ENCODE measurements around the gene MYO1E. TPM values are rescaled to one million over a fixed set of nuclear protein-coding genes. Genes with fewer than 3 reads are reported as not detected.
A peak's percentile ranks its signal among the peaks of the same experiment; 100 is the strongest.

MYO1E gene
- total and polyA plus RNA-seq, 8 donors, result 31.4 to 101 (median 39.9) TPM

GRCh38 chr15:59205839-59206622 is 166.6 kb downstream of the MYO1E start:
- intact Hi-C loops (cut with DNase I), result no loop called here
- H3K9me3 ChIP-seq, result no peaks in the 10 kb centered on the region
- ATAC-seq, result no peak

GRCh38 chr15:59203657-59204056 is 169.0 kb downstream of the MYO1E start:
- Histone ChIP-seq H3K36me3 (peaks cover 0 to 77% of the 10 kb centered on the region in 2 donors), H3K4me3 (no peak overlapping the region), H3K4me1 (no peaks in the 10 kb centered on the region), H3K9me3 (no peaks in the 10 kb centered on the region), H3K27ac (no peak overlapping the region), H3K27me3 (no peaks in the 10 kb centered on the region)
- no peak for DNase-seq
- ATAC-seq, result no peak
- TF ChIP-seq CTCF (IDR thresholded peaks at IDR 0.05), result no peak
- intact Hi-C loops (cut with DNase I), result no loop called here

More at GRCh38 chr15:59205839-59206622, 166.6 kb downstream of the MYO1E start:
- Histone ChIP-seq H3K4me3 (no peak overlapping the region), H3K4me1 (no peaks in the 10 kb centered on the region), H3K27ac (no peak overlapping the region), H3K36me3 (peaks cover 0 to 76% of the 10 kb centered on the region in 2 donors), H3K27me3 (no peaks in the 10 kb centered on the region)
- no peak for TF ChIP-seq CTCF (IDR thresholded peaks at IDR 0.05)
- no peak for DNase-seq

- no peak for ATAC-seq
- no peak for TF ChIP-seq CTCF (IDR thresholded peaks at IDR 0.05)
- Histone ChIP-seq H3K27ac (no peak overlapping the region), H3K9me3 (no peaks in the 10 kb centered on the region), H3K4me1 (no peaks in the 10 kb centered on the region), H3K27me3 (no peaks in the 10 kb centered on the region), H3K36me3 (peaks cover 0 to 71% of the 10 kb centered on the region in 2 donors), H3K4me3 (no peak overlapping the region)
- no peak for DNase-seq
- intact Hi-C loops (cut with DNase I), result no loop called here
Observed at GRCh38 chr15:59203008-59203407, 169.7 kb downstream of the MYO1E start.

- Histone ChIP-seq H3K4me1 (no peaks in the 10 kb centered on the region), H3K36me3 (peaks cover 0 to 49% of the 10 kb centered on the region in 2 donors), H3K27ac (peak overlapping the region in 1 of 2 donors; percentile 20), H3K9me3 (no peaks in the 10 kb centered on the region), H3K4me3 (no peak overlapping the region), H3K27me3 (no peaks in the 10 kb centered on the region)
- intact Hi-C loops (cut with DNase I), result no loop called here
- TF ChIP-seq CTCF (IDR thresholded peaks at IDR 0.05), result no peak
- ATAC-seq (no peak), DNase-seq (no peak)
Observed at GRCh38 chr15:59200560-59200959, 172.1 kb downstream of the MYO1E start.

- no peaks in the 10 kb centered on the region for H3K9me3 ChIP-seq
- ATAC-seq (peak; percentile 64), DNase-seq (no peak)
- no peak overlapping the region for H3K4me3 ChIP-seq
- no peaks in the 10 kb centered on the region for H3K27me3 ChIP-seq
- H3K27ac ChIP-seq, result peak overlapping the region in 1 of 2 donors; percentile 20
- H3K4me1 ChIP-seq, result no peaks in the 10 kb centered on the region
- intact Hi-C loops (cut with DNase I), result no loop called here
- TF ChIP-seq CTCF (IDR thresholded peaks at IDR 0.05), result no peak
- H3K36me3 ChIP-seq, result peaks cover 0 to 49% of the 10 kb centered on the region in 2 donors
Observed at GRCh38 chr15:59199626-59200465, 172.8 kb downstream of the MYO1E start.

Data from left lung (tissue), 10 donors.